Neuronal stem cell (in vitro differentiated cells): ENCODE measurements around the gene TTC38.
"Not testable (repeated sequence)": the region's sequence is repeated elsewhere in the genome, so short reads cannot be mapped to it uniquely, and the experiment has no call there.

Source experiments
- DNase-seq: peaks from one replicate; pipeline ENCODE4 v3.0.0-alpha.2; 2013; ENCODE audit warnings: low spot score
- H2AFZ ChIP-seq: one replicate; pipeline ENCODE4 v1.6.1; 2013; ENCODE audit warnings: mild to moderate bottlenecking, low read length, inconsistent platforms
- H2AK5ac ChIP-seq: 2 replicates; pipeline ENCODE4 v1.6.1; 2013; ENCODE audit warnings: low read depth, mild to moderate bottlenecking, inconsistent platforms, low read length, moderate library complexity, mixed read lengths
- H2BK120ac ChIP-seq: 2 replicates; pipeline ENCODE4 v1.6.1; 2013; ENCODE audit warnings: low read depth, mild to moderate bottlenecking, inconsistent platforms, low read length, moderate library complexity, mixed read lengths
- H2BK12ac ChIP-seq: one replicate; pipeline ENCODE4 v1.6.1; 2013; ENCODE audit warnings: low read length, inconsistent platforms
- H2BK15ac ChIP-seq: 2 replicates; pipeline ENCODE4 v1.6.1; 2013; ENCODE audit warnings: mild to moderate bottlenecking, low read length, inconsistent platforms, mixed read lengths
- H2BK5ac ChIP-seq: one replicate; pipeline ENCODE4 v1.6.1; 2013; ENCODE audit warnings: inconsistent platforms, mild to moderate bottlenecking, low read length, moderate library complexity
- H3K14ac ChIP-seq: one replicate; pipeline ENCODE4 v1.6.1; 2013; ENCODE audit warnings: low read length, inconsistent platforms
- H3K18ac ChIP-seq: 2 replicates; pipeline ENCODE4 v1.6.1; 2013; ENCODE audit warnings: low read length, inconsistent platforms
- H3K23ac ChIP-seq: 2 replicates; pipeline ENCODE4 v1.6.1; 2013; ENCODE audit warnings: low read depth, mild to moderate bottlenecking, mixed read lengths, low read length, inconsistent platforms; ENCODE audit not compliant: poor library complexity
- H3K27ac ChIP-seq: replicated peaks from 3 replicates; pipeline ENCODE4 v1.5.1; 2013; ENCODE audit warnings: low read length, inconsistent platforms
- H3K27me3 ChIP-seq, 3 experiments: 2 replicates each; pipeline ENCODE4 v1.6.1; 2013; ENCODE audit warnings: low read length in 3 of 3, mild to moderate bottlenecking in 2 of 3, inconsistent platforms in 1 of 3, low read depth in 1 of 3, mixed read lengths in 1 of 3, moderate library complexity in 1 of 3; ENCODE audit not compliant: control insufficient read depth in 3 of 3, insufficient read depth in 3 of 3
- H3K36me3 ChIP-seq, 2 donors: replicated peaks in 1 of 2; 2 replicates each; pipeline ENCODE4 v1.6.1; 2013; ENCODE audit warnings: low read length in 2 of 2; ENCODE audit not compliant: control insufficient read depth in 2 of 2, insufficient read depth in 2 of 2
- H3K4ac ChIP-seq: 2 replicates; pipeline ENCODE4 v1.6.1; 2013; ENCODE audit warnings: inconsistent platforms, mild to moderate bottlenecking, low read length, moderate library complexity
- H3K4me1 ChIP-seq, 2 donors: 1 replicate in 1 of 2; 2 replicates in 1 of 2; pipeline ENCODE4 v1.6.1; 2013; ENCODE audit warnings: low read length in 2 of 2, low read depth in 1 of 2; ENCODE audit not compliant: control insufficient read depth in 2 of 2, insufficient read depth in 1 of 2
- H3K4me2 ChIP-seq: one replicate; pipeline ENCODE4 v1.6.1; 2013; ENCODE audit warnings: mild to moderate bottlenecking, low read length, inconsistent platforms; ENCODE audit not compliant: insufficient read depth, poor library complexity, severe bottlenecking
- H3K4me3 ChIP-seq, 2 donors: 2 replicates each; pipeline ENCODE4 v1.5.1; 2013; ENCODE audit warnings: low read length in 2 of 2, mild to moderate bottlenecking in 2 of 2, inconsistent platforms in 1 of 2, moderate library complexity in 1 of 2
- H3K79me1 ChIP-seq: one replicate; pipeline ENCODE4 v1.6.1; 2013; ENCODE audit warnings: low read depth, mild to moderate bottlenecking, inconsistent platforms, low read length, moderate library complexity
- H3K9ac ChIP-seq: one replicate; pipeline ENCODE4 v1.6.1; 2013; ENCODE audit warnings: mild to moderate bottlenecking, low read depth, low read length, inconsistent platforms; ENCODE audit not compliant: poor library complexity
- H3K9me3 ChIP-seq, 2 donors: replicated peaks in 1 of 2; 2 replicates each; pipeline versions ENCODE3 to v1.6.1; 2013; ENCODE audit warnings: low read length in 2 of 2, mild to moderate bottlenecking in 2 of 2, inconsistent platforms in 1 of 2, low read depth in 1 of 2, mixed read lengths in 1 of 2, moderate library complexity in 1 of 2; ENCODE audit not compliant: control insufficient read depth in 2 of 2, insufficient read depth in 1 of 2
- H4K8ac ChIP-seq: one replicate; pipeline ENCODE4 v1.6.1; 2013; ENCODE audit warnings: low read depth, mild to moderate bottlenecking, inconsistent platforms, low read length, moderate library complexity
- H4K91ac ChIP-seq: one replicate; pipeline ENCODE4 v1.6.1; 2013; ENCODE audit warnings: low read length, low read depth, mild to moderate bottlenecking, inconsistent platforms; ENCODE audit not compliant: poor library complexity
- WGBS, 2 donors: extraction: QIAGEN DNeasy Blood & Tissue Kit; methylation state at CpG; one replicate each; pipeline ENCODE4 v1.1.7; 2013; ENCODE audit warnings: missing lambda C conversion rate in 2 of 2, mixed read lengths in 1 of 2; ENCODE audit not compliant: insufficient read length in 2 of 2, insufficient replicate concordance in 1 of 2; ENCODE audit errors: extremely low coverage in 2 of 2; 5-methylcytosine and 5-hydroxymethylcytosine counted together

TTC38 gene

GRCh38 chr22:46309526-46310085 is 41.8 kb downstream of the TTC38 start:
- Histone ChIP-seq H2AK5ac (no peak overlapping the region), H2BK120ac (no peak overlapping the region), H3K9me3 (no peaks in the 10 kb centered on the region), H3K4me3 (no peak overlapping the region), H3K18ac (peak overlapping the region; percentile 17), H2AFZ (no peak overlapping the region), H3K36me3 (peaks cover 31 to 89% of the 10 kb centered on the region in 2 donors), H3K79me1 (peaks cover 9% of the 10 kb centered on the region), H3K4ac (no peak overlapping the region), H3K23ac (no peak overlapping the region), H3K27me3 (no peaks in the 10 kb centered on the region), H2BK12ac (no peak overlapping the region), H3K27ac (no peak overlapping the region), H4K8ac (no peak overlapping the region), H3K9ac (no peak overlapping the region), H3K14ac (no peak overlapping the region), H2BK15ac (no peak overlapping the region), H3K4me2 (no peak overlapping the region), H2BK5ac (no peak overlapping the region), H4K91ac (no peak overlapping the region), H3K4me1 (no peaks in the 10 kb centered on the region)
- WGBS, 2 donors: no CpG with 5 or more reads among the region's 15 CpGs
- DNase-seq: no peak

- H3K18ac ChIP-seq: no peak overlapping the region
- no peak overlapping the region for H3K4me3 ChIP-seq
- H2BK12ac ChIP-seq: no peak overlapping the region
- H4K8ac ChIP-seq: no peak overlapping the region
- no peak overlapping the region for H2AK5ac ChIP-seq
- H3K36me3 ChIP-seq: peaks cover 32 to 92% of the 10 kb centered on the region in 2 donors
- H4K91ac ChIP-seq: no peak overlapping the region
- H2BK120ac ChIP-seq: no peak overlapping the region
- H3K9ac ChIP-seq: no peak overlapping the region
- no CpG with 5 or more reads among the region's 8 CpGs for WGBS, 2 donors
- no peak overlapping the region for H2BK5ac ChIP-seq
- no peak overlapping the region for H3K27ac ChIP-seq
- peaks cover 7% of the 10 kb centered on the region for H3K79me1 ChIP-seq
- H3K4ac ChIP-seq: no peak overlapping the region
- H3K14ac ChIP-seq: no peak overlapping the region
- no peak overlapping the region for H3K4me2 ChIP-seq
- H3K9me3 ChIP-seq: no peaks in the 10 kb centered on the region
- no peak overlapping the region for H3K23ac ChIP-seq
- no peak for DNase-seq
- no peaks in the 10 kb centered on the region for H3K4me1 ChIP-seq
- H2BK15ac ChIP-seq: no peak overlapping the region
- H2AFZ ChIP-seq: no peak overlapping the region
- no peaks in the 10 kb centered on the region for H3K27me3 ChIP-seq
Observed at GRCh38 chr22:46312056-46312455, 44.2 kb downstream of the TTC38 start.

GRCh38 chr22:46312848-46313247 is 45.0 kb downstream of the TTC38 start:
- H3K18ac ChIP-seq, H3K4me1 ChIP-seq, H3K79me1 ChIP-seq, H3K4me3 ChIP-seq, H3K4ac ChIP-seq, H3K23ac ChIP-seq, H3K9me3 ChIP-seq, H3K27ac ChIP-seq, DNase-seq, H2AFZ ChIP-seq, H2BK15ac ChIP-seq, H4K91ac ChIP-seq, H3K4me2 ChIP-seq, H4K8ac ChIP-seq, H2AK5ac ChIP-seq, H3K14ac ChIP-seq, H2BK12ac ChIP-seq, H3K27me3 ChIP-seq, H3K9ac ChIP-seq, H2BK5ac ChIP-seq, H2BK120ac ChIP-seq: not testable (repeated sequence)
- peaks cover 37 to 94% of the 10 kb centered on the region in 2 donors for H3K36me3 ChIP-seq
- no CpG with 5 or more reads among the region's 2 CpGs for WGBS, 2 donors

GRCh38 chr22:46315976-46316375 is 48.2 kb downstream of the TTC38 start:
- Histone ChIP-seq H4K8ac (no peak overlapping the region), H2BK12ac (no peak overlapping the region), H2BK5ac (no peak overlapping the region), H3K18ac (no peak overlapping the region), H4K91ac (no peak overlapping the region), H3K14ac (no peak overlapping the region), H3K27ac (no peak overlapping the region), H3K4me2 (no peak overlapping the region), H3K4me1 (no peaks in the 10 kb centered on the region), H3K9ac (no peak overlapping the region), H3K36me3 (peaks cover 38 to 93% of the 10 kb centered on the region in 2 donors), H3K79me1 (peaks cover 11% of the 10 kb centered on the region), H2AFZ (no peak overlapping the region), H3K4me3 (no peak overlapping the region), H2BK15ac (no peak overlapping the region), H3K27me3 (no peaks in the 10 kb centered on the region), H2BK120ac (no peak overlapping the region), H3K4ac (no peak overlapping the region), H2AK5ac (no peak overlapping the region), H3K23ac (no peak overlapping the region), H3K9me3 (peaks cover 0 to 3% of the 10 kb centered on the region in 2 donors)
- no peak for DNase-seq
- no CpG with 5 or more reads among the region's 12 CpGs for WGBS, 2 donors
